ENCODE results near the gene COL6A3. TPM values are rescaled to one million over a fixed set of nuclear protein-coding genes. Genes with fewer than 3 reads are reported as not detected.
"Not testable (repeated sequence)": the region's sequence is repeated elsewhere in the genome, so short reads cannot be mapped to it uniquely, and the experiment has no call there.

COL6A3 gene
- total RNA-seq, 1 experiment from 2014 or later, result 1.2 TPM

DNA sequence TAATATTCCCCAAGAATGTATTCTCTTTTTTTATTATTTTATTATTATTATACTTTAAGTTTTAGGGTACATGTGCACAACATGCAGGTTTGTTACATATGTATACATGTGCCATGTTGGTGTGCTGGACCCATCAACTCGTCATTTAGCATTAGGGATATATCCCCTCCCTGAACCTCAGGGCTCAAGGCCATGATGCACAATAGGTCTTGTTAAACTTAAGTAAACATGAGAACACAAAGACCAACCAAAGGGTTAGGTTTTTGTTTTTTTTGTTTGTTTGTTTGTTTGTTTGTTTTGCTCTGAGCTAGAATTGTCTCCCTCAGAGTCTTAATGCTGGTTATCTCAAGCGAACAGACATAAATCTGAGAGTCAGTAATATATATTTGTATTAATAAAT is 4.7 kb downstream of the COL6A3 start:
- POLR2A ChIA-PET; H3K9me2 ChIP-seq (ENCODE audit: insufficient read depth); BruUV-seq (replicated peaks); intact Hi-C loops (cut with micrococcal nuclease); H3K36me3 ChIP-seq (ENCODE audit: control insufficient read depth in 1 of 2, insufficient read depth in 2 of 2, low read length in 2 of 2); ATAC-seq; H3K4me1 ChIP-seq (ENCODE audit: control insufficient read depth in 1 of 2, insufficient read depth in 2 of 2, low read length in 2 of 2); H3K4me3 ChIP-seq (replicated peaks in 1 of 2; ENCODE audit: low read depth in 1 of 2, low read length in 2 of 2); H3K79me2 ChIP-seq (ENCODE audit: insufficient read depth, low read length); H4K20me1 ChIP-seq (ENCODE audit: insufficient read depth); H3K9ac ChIP-seq (ENCODE audit: low read length); H3K27ac ChIP-seq (ENCODE audit: low read depth, low read length); H2AFZ ChIP-seq (ENCODE audit: low read depth, low read length, poor library complexity, severe bottlenecking); H3K4me2 ChIP-seq (ENCODE audit: low read length); DNase-seq (ENCODE audit: low read depth, low spot score); H3K9me3 ChIP-seq (ENCODE audit: control insufficient read depth in 1 of 2, insufficient read depth in 1 of 2, low read depth in 1 of 2, low read length in 2 of 2): not testable (repeated sequence)
- CTCF ChIA-PET, result interaction anchor here (0.8 to 2.9 kb wide), 5 partner anchors 10 to 244 kb away, joined by 4 to 19 read pairs (median 6); no protein-coding TSS in a partner anchor
- RAD21 ChIA-PET (ENCODE audit: low non-redundant PET in 1 of 2, low total read pairs in 2 of 2, uncharacterized antibody in 2 of 2, unreplicated experiment in 2 of 2), result interaction anchor here in 1 of 2 experiments (1.5 kb wide), 1 partner anchor 255 kb away, joined by 3 read pairs; no protein-coding TSS in a partner anchor
- peaks cover 60% of the 10 kb centered on the region for H3K27me3 ChIP-seq (ENCODE audit: insufficient read depth, low read length)

DNA sequence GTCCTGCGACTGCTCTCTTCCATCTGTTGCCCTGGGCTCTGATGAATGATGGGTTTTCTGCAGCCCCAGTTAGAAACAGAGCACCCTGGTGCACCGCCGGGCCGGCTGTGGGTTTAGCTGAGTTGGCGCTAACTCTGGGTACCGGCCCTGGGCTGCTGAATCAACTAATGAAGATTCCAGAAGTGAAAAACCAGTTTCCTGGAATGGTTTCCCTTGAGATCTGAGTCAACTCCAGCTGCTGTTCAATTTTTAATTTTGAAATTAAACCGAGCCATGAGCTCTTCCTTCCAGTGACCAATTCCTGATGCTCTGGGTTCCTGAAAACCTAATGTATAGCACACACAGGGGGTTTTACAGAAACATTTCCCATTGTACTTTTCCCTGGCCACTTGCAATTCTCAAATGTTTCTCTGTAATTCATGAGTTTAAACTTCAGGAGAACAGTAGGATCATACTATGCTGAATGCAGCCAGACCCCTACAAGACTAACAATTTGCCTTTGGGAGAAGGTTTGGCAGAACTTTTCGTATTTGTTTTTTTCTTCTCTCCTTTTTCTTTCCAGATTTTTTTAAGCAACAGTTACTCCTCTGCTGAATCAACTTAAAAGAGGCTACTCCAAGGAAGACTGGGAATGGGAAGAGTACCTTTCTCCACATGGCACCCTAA is 5.5 kb downstream of the COL6A3 start:
- Histone ChIP-seq H3K9me2 (ENCODE audit: insufficient read depth) (no peaks in the 10 kb centered on the region), H3K27ac (ENCODE audit: low read depth, low read length) (no peak overlapping the region), H3K4me1 (ENCODE audit: control insufficient read depth in 1 of 2, insufficient read depth in 2 of 2, low read length in 2 of 2) (peaks cover 0 to 3% of the 10 kb centered on the region in 2 experiments; a peak in 1 of 4 replicates), H2AFZ (ENCODE audit: low read depth, low read length, poor library complexity, severe bottlenecking) (no peak overlapping the region), H4K20me1 (ENCODE audit: insufficient read depth) (no peaks in the 10 kb centered on the region), H3K4me2 (ENCODE audit: low read length) (no peak overlapping the region), H3K9me3 (ENCODE audit: control insufficient read depth in 1 of 2, insufficient read depth in 1 of 2, low read depth in 1 of 2, low read length in 2 of 2) (no peaks in the 10 kb centered on the region), H3K9ac (ENCODE audit: low read length) (no peak overlapping the region), H3K4me3 (replicated peaks in 1 of 2; ENCODE audit: low read depth in 1 of 2, low read length in 2 of 2) (no peak overlapping the region), H3K79me2 (ENCODE audit: insufficient read depth, low read length) (no peaks in the 10 kb centered on the region), H3K27me3 (ENCODE audit: insufficient read depth, low read length) (peaks cover 59% of the 10 kb centered on the region), H3K36me3 (ENCODE audit: control insufficient read depth in 1 of 2, insufficient read depth in 2 of 2, low read length in 2 of 2) (no peaks in the 10 kb centered on the region)
- POLR2A ChIA-PET, result no interaction called here
- BruUV-seq (replicated peaks), result no TSS peak
- ATAC-seq, result no peak
- CTCF ChIA-PET, result interaction anchor here (0.5 to 2.5 kb wide), 4 partner anchors 13 to 243 kb away, joined by 3 to 19 read pairs (median 4); no protein-coding TSS in a partner anchor
- RAD21 ChIA-PET (ENCODE audit: low non-redundant PET in 1 of 2, low total read pairs in 2 of 2, uncharacterized antibody in 2 of 2, unreplicated experiment in 2 of 2), result no interaction called here
- no peak for DNase-seq (ENCODE audit: low read depth, low spot score)
- intact Hi-C loops (cut with micrococcal nuclease), result no loop called here
- TF ChIP-seq, protein P1, sequence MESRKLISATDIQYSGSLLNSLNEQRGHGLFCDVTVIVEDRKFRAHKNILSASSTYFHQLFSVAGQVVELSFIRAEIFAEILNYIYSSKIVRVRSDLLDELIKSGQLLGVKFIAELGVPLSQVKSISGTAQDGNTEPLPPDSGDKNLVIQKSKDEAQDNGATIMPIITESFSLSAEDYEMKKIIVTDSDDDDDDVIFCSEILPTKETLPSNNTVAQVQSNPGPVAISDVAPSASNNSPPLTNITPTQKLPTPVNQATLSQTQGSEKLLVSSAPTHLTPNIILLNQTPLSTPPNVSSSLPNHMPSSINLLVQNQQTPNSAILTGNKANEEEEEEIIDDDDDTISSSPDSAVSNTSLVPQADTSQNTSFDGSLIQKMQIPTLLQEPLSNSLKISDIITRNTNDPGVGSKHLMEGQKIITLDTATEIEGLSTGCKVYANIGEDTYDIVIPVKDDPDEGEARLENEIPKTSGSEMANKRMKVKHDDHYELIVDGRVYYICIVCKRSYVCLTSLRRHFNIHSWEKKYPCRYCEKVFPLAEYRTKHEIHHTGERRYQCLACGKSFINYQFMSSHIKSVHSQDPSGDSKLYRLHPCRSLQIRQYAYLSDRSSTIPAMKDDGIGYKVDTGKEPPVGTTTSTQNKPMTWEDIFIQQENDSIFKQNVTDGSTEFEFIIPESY (IDR thresholded peaks at IDR 0.05; ENCODE audit: extremely low read depth, insufficient replicate concordance, low read length), result no peak
- TF ChIP-seq, protein P2, sequence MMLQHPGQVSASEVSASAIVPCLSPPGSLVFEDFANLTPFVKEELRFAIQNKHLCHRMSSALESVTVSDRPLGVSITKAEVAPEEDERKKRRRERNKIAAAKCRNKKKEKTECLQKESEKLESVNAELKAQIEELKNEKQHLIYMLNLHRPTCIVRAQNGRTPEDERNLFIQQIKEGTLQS (IDR thresholded peaks at IDR 0.05), result no peak
- TF ChIP-seq ELF1 (IDR thresholded peaks at IDR 0.05; ENCODE audit: borderline replicate concordance, low read depth) (no peak), POLR2AphosphoS5 (IDR thresholded peaks at IDR 0.05; ENCODE audit: low read depth, low read length) (no peak), RAD21 (IDR thresholded peaks at IDR 0.05; ENCODE audit: low read depth) (no peak), CEBPB (IDR thresholded peaks at IDR 0.05; ENCODE audit: low read depth) (no peak), EZH2 (IDR thresholded peaks at IDR 0.05) (no peak), SRF (IDR thresholded peaks at IDR 0.05; ENCODE audit: low read depth) (no peak), EZH2phosphoT487 (IDR thresholded peaks at IDR 0.05; ENCODE audit: borderline replicate concordance) (no peak), TCF7L2 (IDR thresholded peaks at IDR 0.05; ENCODE audit: borderline replicate concordance, extremely low read depth, insufficient read depth, insufficient read length) (no peak), ZFX (IDR thresholded peaks at IDR 0.05) (no peak), EGR1 (IDR thresholded peaks at IDR 0.05; ENCODE audit: low read depth) (no peak)
- TF ChIP-seq, protein P3, sequence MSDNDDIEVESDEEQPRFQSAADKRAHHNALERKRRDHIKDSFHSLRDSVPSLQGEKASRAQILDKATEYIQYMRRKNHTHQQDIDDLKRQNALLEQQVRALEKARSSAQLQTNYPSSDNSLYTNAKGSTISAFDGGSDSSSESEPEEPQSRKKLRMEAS (IDR thresholded peaks at IDR 0.05), result no peak
- TF ChIP-seq, protein P4, sequence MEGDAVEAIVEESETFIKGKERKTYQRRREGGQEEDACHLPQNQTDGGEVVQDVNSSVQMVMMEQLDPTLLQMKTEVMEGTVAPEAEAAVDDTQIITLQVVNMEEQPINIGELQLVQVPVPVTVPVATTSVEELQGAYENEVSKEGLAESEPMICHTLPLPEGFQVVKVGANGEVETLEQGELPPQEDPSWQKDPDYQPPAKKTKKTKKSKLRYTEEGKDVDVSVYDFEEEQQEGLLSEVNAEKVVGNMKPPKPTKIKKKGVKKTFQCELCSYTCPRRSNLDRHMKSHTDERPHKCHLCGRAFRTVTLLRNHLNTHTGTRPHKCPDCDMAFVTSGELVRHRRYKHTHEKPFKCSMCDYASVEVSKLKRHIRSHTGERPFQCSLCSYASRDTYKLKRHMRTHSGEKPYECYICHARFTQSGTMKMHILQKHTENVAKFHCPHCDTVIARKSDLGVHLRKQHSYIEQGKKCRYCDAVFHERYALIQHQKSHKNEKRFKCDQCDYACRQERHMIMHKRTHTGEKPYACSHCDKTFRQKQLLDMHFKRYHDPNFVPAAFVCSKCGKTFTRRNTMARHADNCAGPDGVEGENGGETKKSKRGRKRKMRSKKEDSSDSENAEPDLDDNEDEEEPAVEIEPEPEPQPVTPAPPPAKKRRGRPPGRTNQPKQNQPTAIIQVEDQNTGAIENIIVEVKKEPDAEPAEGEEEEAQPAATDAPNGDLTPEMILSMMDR (IDR thresholded peaks at IDR 0.05 in 2 of 3, conservative IDR thresholded peaks at IDR 0.05 in 1 of 3; ENCODE audit: borderline replicate concordance in 1 of 3, insufficient read depth in 1 of 3, low read depth in 2 of 3, low read length in 2 of 3), result no peak
